ENCODE measurements around the gene ACHE.

DNA sequence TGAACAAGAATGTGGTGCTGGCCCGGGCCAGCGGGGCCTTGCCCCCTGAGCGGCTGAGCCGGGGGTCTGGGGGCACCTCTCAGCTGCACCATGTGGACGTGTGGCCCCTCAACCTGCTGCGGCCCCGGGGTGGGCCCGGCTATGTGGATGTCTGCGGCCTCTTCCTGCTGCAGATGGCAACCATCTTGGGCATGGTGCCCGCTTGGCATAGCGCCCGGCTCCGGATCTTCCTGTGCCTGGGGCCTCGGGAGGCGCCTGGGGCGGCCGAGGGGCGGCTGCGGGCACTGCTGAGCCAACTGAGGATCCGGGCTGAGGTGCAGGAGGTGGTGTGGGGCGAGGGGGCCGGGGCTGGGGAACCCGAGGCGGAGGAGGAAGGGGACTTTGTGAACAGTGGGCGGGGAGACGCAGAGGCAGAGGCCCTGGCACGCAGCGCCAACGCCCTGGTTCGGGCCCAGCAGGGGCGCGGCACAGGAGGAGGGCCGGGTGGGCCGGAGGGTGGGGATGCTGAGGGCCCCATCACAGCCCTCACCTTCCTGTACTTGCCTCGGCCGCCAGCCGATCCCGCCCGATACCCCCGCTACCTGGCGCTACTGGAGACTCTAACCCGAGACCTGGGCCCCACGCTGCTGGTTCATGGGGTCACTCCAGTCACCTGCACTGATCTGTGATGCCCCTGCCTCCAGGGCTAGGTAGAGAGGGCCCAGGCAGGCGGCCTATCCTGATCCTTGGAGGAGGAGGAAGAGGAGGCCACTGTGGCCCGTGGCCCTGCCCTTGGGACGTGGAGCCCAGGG is 29.6 kb downstream of the ACHE start:
- TF ChIP-seq, protein P1, sequence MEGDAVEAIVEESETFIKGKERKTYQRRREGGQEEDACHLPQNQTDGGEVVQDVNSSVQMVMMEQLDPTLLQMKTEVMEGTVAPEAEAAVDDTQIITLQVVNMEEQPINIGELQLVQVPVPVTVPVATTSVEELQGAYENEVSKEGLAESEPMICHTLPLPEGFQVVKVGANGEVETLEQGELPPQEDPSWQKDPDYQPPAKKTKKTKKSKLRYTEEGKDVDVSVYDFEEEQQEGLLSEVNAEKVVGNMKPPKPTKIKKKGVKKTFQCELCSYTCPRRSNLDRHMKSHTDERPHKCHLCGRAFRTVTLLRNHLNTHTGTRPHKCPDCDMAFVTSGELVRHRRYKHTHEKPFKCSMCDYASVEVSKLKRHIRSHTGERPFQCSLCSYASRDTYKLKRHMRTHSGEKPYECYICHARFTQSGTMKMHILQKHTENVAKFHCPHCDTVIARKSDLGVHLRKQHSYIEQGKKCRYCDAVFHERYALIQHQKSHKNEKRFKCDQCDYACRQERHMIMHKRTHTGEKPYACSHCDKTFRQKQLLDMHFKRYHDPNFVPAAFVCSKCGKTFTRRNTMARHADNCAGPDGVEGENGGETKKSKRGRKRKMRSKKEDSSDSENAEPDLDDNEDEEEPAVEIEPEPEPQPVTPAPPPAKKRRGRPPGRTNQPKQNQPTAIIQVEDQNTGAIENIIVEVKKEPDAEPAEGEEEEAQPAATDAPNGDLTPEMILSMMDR (IDR thresholded peaks at IDR 0.05) = no peak
- no peak for TF ChIP-seq JUN (IDR thresholded peaks at IDR 0.05)
- TF ChIP-seq, protein P2, sequence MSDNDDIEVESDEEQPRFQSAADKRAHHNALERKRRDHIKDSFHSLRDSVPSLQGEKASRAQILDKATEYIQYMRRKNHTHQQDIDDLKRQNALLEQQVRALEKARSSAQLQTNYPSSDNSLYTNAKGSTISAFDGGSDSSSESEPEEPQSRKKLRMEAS (IDR thresholded peaks at IDR 0.05) = no peak
- TF ChIP-seq, protein P3, sequence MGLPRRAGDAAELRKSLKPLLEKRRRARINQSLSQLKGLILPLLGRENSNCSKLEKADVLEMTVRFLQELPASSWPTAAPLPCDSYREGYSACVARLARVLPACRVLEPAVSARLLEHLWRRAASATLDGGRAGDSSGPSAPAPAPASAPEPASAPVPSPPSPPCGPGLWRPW (IDR thresholded peaks at IDR 0.05) = no peak
- TF ChIP-seq SMC3 (IDR thresholded peaks at IDR 0.05) = no peak
- TF ChIP-seq CHD2 (IDR thresholded peaks at IDR 0.05; ENCODE audit: low read length, partially characterized antibody) = no peak
- no peak for TF ChIP-seq SREBF2 (IDR thresholded peaks at IDR 0.05)
- TF ChIP-seq MAFK (IDR thresholded peaks at IDR 0.05; ENCODE audit: partially characterized antibody) = no peak
- TF ChIP-seq MAZ (IDR thresholded peaks at IDR 0.05; ENCODE audit: borderline replicate concordance, low read depth, low read length) = no peak
